ENCODE measurements around the gene SAT2.
A peak's percentile ranks its signal among the peaks of the same experiment; 100 is the strongest.
"Not testable (repeated sequence)": the region's sequence is repeated elsewhere in the genome, so short reads cannot be mapped to it uniquely, and the experiment has no call there.

The SAT2 gene

GRCh38 chr17:7633093-7633492 lies 5.5 kb upstream of the SAT2 start:
- FAIRE-seq: no peak

- FAIRE-seq: no peak
Measured at GRCh38 chr17:7632492-7632894, 4.9 kb upstream of the SAT2 start.

DNA sequence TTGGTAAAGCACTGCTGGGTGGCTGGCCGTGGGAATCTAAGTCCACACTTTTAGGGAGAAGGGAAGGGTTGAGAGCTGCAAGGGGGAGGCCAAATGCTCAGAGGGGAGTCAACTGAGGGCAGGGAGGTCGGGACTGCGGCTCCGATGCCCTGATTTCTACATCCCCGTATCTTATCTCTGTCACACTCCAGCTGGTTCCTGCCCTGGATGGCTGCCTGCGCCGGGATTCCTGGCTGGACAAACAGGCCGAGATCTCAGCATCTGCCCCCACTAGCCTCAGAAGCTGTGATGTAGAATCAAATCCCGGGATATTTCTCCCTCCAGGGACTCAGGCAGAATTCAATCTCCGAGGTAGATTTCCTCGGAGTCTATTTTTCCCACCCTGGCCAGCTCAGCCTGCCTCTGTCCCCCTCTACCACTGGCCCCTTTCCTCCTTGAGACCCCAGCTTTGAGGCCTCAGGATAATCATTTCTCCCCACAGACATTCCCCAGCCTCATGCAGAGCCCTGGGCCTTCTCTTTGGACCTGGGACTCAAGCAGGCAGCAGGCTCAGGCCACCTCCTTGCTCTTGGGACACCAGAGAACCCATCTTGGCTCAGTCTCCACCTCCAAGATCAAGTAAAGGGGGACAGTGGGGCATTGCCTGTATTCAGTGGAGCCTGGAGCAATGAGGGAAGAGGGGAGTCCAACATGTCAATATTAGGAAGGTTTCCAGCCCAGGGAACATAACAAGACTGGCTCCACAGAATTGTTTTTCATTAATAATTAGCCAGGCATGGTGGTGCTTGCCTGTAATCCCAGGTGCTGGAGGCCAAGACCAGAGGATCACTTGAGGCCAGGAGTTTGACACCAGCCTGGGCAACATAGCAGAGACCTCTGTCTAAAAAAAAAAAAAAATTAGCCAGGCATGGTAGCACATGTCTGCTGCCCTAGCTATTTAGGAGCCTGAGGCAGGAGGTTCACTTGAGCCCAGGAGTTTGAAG lies 4.1 kb upstream of the SAT2 start:
- no peak for FAIRE-seq

- FAIRE-seq: no peak
Measured at GRCh38 chr17:7629939-7630571, 2.4 kb upstream of the SAT2 start, which contains the start of gene SHBG. SHBG (plus strand) TSS chr17:7630135; CDS start chr17:7630173, 38 bp downstream.

GRCh38 chr17:7626956-7627249 lies 718 bp downstream of the SAT2 start:
- no peak for FAIRE-seq

DNA sequence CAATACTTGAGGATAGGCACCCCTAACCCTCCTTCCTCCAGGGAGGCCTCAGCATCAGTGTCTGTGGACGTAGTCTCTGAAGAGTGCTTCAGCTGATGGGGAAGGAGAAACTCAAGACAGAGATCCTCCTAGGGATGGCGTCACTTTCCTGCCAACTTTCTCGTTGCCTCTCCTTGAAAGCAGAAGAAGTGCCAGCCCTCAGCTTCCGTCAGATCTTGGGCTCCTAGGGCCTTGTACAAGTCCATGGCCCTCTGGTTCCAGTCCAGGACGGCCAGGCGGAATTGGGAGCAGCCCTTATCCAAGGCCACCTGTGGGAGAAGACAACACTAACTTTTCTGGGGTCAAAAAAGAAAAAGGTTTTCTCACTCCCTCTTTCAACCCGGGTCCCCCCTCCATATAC lies 1.3 kb downstream of the SAT2 start:
- no peak for FAIRE-seq

DNA sequence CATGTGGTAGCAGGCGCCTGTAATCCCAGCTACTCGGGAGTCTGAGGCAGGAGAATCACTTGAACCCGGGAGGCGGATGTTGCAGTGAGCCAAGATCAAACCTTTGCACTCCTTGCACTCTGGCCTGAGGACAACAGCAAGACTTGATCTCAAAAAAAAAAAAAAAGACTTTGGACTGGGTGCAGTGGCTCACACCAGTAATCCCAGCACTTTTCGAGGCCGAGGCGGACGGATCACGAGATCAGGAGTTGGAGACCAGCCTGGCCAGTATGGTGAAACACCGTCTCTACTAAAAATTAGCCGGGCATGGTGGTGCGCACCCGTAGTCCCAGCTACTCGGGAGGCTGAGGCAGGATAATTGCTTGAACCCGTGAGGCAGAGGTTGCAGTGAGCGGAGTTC lies 1.9 kb downstream of the SAT2 start:
- not testable (repeated sequence) for FAIRE-seq

DNA sequence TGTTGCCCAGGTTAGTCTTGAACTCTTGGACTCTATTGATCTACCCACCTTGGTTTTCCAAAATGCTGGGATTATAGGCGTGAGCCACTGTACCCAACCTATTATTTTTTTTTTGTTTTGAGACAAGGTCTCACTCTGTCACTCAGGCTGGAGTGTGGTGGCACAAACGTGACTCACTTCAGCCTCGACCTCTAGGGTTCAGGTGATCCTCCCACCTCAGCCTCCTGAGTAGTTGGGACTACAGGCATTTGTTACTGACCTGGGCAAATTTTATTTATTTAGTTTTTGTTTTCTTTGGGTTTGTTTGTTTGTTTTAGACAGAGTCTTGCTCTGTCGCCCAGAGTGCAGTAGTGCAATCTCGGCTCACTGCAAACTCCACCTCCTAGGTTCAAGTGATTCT lies 4.0 kb downstream of the SAT2 start:
- no peak for FAIRE-seq

DNA sequence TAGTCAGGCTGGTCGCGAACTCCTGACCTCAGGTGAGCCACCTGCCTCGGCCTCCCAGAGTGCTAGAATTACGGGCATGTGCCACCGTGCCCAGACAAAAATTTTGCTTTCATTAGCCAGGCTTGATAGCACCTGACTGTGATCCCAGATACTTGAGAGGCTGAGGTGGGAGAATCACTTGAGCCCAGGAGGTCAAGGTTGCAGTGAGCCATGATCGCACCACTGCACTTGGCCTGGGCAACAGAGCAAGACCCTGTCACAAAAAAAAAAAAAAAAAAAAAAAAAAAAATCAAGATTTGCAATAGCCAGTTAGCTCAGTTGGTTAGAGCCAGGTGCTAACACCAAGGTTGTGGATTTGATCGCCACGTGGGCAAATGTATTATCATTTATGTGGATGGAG lies 6.8 kb downstream of the SAT2 start:
- no peak for FAIRE-seq

- FAIRE-seq: no peak
Measured at GRCh38 chr17:7618608-7619007, 9.0 kb downstream of the SAT2 start.

DNA sequence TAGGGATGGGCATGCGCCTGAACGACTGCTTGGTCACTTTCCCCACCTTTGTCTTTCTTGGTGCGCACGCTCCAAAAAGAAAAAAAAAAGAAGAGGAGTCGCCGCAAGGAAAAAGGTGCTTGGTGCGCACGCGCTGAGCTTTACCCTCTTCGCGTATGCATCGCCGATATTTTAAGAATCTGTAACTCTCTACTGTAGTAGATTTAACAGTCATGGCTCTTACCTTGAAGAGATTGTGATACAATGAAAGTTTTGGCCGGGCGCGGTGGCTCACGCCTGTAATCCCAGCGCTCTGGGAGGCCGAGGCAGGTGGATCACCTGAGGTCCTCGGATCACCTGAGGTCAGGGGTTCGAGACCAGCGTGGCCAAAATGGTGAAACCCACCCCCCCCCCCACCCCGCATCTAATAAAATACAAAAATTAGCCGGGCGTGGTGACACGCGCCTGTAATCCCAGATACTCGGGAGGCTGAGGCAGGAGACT lies 12.3 kb downstream of the SAT2 start:
- FAIRE-seq: no peak

- peak; percentile 14 for FAIRE-seq
Measured at GRCh38 chr17:7614425-7615264, 13.0 kb downstream of the SAT2 start, which contains the start of gene FXR2. FXR2 (minus strand) TSS chr17:7614897; CDS start chr17:7614532, 365 bp downstream.

GRCh38 chr17:7613769-7614424 lies 13.7 kb downstream of the SAT2 start:
- FAIRE-seq: no peak

DNA sequence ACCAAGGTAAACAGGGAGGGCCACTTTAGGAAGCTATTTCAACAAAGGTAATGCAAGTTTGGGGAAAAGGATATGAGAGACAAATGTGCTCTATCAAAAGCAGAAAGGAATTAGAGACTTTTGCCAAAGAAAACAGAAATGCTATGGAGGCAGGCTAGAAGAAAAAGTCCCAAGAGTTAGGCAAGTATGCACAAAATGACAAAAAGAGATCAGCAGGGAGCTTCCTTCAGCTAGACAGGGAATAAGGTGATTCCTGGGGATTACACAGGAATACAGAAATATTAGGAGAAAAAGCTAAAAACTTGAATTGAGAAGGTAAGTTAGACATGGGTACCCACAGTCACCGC lies 15.4 kb downstream of the SAT2 start:
- FAIRE-seq: no peak

DNA sequence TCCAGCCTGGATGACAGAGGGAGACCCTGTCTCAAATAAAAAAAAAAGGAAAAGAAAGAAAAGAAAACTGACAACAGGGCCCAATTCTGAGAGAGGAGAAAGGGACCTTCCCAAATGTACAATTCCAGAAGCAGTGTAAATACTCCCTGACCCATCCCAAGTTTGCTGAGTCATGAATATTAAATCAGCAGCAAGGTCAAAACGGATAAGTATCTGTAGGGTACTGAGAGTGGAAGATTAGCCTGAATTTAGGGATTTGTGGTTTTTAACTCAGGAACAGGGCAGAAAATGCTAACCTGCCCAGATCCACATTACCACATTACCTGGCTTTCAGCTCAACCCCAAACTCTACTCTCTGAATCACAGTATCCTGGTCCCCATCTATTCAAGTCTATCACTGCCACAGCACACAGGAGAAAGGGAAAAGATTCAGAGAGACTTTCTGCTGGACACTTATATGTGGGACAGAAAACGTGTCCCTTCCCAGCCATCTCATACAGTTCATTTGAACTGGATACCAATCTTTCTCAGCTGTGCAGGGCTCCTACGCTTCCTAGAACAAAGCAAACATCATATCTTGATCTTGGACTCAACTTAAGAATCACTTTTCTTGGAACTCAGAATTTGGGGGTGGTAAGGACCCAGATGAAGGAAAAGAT lies 15.9 kb downstream of the SAT2 start:
- FAIRE-seq: no peak

GRCh38 chr17:7610641-7611040 lies 17.0 kb downstream of the SAT2 start:
- FAIRE-seq: no peak

- FAIRE-seq: no peak
Measured at GRCh38 chr17:7606280-7606679, 21.3 kb downstream of the SAT2 start.

DNA sequence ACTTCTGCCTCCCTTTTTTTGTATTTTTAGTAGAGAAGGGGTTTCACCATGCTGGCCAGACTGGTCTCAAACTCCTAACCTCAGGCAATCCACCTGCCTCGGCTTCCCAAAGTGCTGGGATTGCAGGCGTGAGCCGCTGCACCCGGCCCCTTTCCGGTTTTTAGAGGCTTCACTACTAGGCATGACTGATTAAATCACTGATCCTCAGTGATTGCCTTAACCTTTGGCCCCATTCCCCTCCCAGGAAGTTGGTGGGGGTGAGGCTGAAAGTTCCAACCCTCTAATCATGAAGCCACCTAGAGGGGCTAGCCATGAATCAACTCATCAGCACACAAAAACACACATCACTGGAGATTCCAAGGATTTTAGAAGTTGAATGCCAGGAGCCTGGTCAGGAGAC lies 30.1 kb downstream of the SAT2 start:
- peak; percentile 28 for FAIRE-seq

DNA sequence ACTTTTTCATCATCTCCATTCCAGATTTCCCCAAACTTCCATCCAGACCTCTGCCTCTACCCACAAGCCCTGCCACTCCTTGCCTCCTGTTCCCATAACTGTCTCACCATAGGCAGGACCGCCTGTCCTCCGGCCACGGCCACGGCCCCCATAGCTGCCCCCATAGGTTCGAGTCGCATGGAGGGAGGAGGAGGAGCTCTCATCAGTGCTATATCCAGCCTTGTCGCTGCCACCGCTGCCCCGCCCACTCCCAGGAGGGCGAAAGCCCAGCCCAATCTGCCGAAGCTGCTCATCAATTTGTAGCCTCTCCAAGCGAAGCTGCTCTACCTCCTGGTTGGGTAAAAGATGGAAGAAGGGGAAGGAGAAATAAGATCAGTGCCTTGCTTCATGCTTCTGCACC lies 34.3 kb downstream of the SAT2 start:
- no peak for FAIRE-seq

- no peak for FAIRE-seq
Measured at GRCh38 chr17:7592422-7593021, 35.1 kb downstream of the SAT2 start.

DNA sequence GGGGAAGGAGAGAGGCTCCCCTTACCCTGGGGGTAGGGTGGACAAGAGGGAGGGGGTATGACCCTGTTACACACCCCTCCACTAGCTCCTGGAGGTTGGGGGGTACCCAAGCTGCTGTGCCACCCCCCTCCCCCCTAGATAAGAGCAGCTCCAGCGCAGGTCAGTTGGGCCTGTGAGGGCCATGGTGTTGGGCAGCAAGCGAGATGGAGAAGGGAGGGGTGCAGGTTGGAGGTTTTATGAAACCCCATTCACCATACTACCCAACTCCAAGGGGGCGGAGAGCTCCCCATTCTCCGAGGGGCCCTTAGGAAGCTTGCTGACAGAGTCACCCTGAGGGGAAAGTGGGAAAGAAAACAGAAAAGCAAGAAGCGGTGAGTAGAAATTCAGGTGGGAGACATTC lies 36.0 kb downstream of the SAT2 start:
- FAIRE-seq: no peak

DNA sequence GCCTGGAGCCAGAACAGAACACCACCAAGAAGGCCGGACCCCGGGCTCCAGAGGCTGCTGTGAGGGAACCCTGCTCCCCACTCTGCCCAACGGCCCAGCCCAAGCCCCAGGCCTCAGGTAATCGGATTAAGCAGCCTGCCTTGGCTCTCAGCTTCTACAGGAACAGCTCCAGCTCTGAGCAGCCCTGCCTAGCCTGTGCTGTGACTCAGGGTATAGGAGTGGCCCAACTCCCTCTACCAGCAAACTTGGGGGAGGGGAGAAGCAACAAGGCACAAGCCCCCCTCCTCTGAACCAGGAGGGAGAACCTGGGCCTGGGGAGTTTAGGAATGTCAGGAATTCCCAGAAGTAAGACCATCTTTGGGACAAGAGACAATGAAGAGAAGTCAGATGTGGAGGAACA lies 36.9 kb downstream of the SAT2 start:
- no peak for FAIRE-seq
